Stimulated activated CD4-positive, alpha-beta T cell treated with anti-CD3 and anti-CD28 coated beads, Interleukin-1b, Interleukin-23, amount 100 ng/mL, for 48 hours (primary cell): ENCODE results near the gene EHF.
"Not testable (repeated sequence)": the region's sequence is repeated elsewhere in the genome, so short reads cannot be mapped to it uniquely, and the experiment has no call there.

Source experiments
- DNase-seq: peaks from one replicate; pipeline ENCODE4 v3.0.0-alpha.2; 2020

Gene EHF

DNA sequence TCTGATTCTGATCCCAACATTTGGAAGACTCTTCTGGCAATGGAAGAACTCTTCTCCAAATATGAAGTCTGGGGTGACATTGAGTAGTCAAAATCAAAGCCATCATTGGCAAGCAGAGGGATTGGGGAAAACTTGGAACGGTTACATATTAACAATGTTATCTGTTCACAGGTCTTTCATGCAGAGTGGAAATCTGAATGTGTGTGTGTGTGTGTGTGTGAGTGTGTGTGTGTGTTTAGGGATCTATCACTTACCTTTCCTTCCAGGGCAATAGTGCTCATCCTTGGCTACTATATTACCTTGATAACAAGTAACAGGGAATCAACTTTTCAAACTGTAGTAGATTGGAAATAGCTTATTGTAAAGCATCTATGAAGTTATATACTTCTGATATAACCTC is 55.3 kb downstream of the EHF start:
- no peak for DNase-seq

DNA sequence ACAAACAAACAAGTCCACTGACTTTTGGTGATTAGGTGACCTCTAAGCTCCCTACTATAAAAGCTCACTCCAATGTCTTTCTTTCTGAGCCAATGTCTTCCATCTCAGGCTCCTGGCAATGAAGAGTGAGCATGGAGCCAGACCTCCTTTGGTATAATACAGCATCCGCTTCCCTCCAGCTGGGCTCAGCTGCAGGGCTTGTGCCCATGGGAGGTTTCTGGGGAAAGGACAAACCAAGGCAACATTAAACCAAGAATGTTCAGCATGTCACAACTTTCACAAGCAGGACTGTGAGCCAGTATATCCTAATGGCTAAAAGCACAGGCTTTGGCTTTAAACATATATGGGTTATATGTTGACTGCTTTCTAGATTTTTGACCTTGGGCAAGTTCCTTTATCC is 58.8 kb downstream of the EHF start:
- no peak for DNase-seq

DNA sequence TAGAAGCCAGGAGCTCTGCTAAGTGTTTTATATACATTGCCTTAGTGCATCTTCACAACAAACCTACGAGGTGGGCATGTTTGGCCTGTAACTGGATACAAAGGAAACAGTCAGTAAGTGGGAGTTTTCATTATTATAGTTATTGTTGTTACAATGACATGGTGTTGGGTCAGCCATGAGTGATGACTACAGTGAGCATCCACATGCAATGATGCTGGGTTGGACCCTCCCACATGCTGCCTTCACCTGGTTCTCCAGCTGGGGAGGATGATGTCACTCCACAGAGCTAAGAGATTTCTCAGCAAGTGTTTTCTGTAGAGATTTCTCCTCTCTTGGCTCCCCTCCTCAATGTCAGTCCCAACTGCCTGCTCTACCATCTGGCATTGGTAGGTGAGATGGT is 59.3 kb downstream of the EHF start:
- DNase-seq: no peak

DNA sequence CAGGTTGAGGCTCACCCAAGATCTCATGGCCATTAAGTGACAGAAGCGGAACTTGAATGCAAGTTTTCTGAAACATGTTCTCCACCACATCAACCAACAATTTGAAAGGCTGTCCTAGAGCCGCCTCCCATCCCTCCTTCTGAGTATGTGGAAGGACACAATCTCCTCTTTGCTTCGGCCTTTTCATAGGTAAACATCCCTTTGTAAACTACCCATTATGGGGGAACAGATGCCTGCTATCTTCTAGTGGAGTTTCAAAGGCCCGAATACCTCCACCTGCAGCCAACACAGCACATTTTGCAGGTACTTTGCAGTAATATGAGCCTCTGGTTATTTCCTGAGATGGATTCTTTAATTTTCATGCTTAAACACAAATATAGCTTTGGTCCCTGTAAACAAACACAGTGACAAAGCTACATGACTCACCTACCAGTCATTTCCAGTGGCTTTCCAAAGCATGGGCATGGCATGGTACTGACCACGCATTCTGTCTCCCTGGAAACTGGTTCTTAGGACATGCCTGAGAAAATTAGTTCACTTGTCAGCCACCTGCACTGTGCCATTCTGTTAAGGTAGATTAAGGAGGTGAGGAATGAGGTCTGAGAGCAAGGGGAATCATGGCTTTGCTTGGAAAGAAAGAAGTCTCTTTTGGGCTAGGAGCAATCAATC is 60.2 kb downstream of the EHF start:
- no peak for DNase-seq

DNA sequence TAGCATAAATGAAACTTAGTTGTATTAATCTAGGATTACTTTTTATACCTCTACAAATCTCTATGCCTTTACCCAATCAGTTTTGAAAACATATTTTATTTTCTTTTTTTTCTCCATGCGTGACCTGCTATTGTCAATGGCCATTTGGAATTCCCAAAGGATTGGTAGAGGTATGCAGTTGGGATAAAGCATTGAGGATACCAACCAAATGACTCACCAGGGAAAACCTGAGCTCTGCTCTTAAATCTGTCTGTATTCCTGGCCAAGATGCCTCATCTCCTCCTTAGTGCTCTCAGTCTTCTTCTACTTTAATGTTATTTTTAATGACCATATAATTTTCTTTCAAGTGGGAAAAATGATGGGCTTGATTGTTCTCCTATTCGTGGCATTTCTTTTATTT is 61.9 kb downstream of the EHF start:
- no peak for DNase-seq

DNA sequence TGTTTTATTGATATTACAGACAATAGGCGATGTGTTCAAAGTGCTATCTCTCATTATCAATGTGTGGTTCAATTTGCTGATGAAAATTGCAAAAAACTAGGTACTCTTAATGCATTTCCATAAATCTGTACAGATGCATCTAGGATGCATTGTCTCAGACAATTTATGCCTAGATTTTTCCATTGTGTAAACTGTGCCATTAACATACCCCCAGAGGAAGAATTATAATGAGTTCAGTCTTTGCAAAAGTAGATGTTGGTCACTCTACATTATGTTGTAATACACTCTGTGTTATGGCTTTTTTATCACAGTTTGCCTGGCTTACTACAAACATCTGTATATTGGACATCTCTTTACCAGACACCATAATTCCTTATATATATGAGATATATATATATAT is 62.5 kb downstream of the EHF start:
- DNase-seq: no peak

DNA sequence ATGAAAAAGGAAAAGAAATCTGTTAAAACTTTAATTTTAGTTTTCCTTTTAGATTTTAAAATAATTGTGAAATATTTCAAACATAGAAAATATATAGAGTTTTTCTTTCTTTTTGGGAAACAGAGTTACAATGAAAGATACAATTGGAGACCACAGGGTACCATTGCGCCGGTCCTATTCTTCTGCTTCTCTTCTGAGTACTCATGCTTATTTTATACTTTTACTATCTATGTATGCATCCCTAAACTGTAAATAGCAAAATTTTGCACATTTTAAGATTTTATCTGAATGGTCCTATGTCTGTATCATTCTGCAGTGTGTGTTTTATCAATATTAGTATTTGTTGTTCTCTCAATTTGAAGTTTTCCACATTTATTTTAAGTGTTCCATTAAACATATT is 65.0 kb downstream of the EHF start:
- DNase-seq: no peak

DNA sequence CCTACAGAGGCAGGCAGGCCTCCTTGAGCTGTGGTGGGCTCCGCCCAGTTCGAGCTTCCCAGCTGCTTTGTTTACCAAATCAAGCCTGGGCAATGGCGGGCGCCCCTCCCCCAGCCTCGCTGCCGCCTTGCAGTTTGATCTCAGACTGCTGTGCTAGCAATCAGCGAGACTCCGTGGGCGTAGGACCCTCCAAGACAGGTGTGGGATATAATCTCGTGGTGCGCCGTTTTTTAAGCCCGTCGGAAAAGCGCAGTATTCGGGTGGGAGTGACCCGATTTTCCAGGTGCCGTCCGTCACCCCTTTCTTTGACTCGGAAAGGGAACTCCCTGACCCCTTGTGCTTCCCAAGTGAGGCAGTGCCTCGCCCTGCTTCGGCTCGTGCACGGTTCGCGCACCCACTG is 71.4 kb downstream of the EHF start:
- not testable (repeated sequence) for DNase-seq

DNA sequence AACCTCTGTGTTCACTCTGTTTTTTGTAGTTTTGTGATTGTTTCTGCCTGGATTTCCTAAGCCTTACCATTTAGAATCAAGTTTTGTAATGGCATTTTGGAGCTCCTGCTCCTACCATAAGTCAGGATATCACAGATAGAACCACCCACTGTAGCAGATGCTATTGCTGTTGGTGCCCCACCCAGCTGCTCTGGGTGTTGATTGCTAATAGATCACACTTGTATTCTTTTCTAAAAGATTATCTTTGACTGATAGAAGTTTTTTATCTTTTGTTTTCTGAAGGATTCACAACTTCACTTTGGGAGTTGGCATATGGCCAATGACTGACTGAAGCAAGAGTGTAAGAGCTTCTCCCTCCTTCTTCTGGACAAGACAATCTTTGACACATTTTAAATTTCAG is 76.0 kb downstream of the EHF start:
- DNase-seq: no peak

DNA sequence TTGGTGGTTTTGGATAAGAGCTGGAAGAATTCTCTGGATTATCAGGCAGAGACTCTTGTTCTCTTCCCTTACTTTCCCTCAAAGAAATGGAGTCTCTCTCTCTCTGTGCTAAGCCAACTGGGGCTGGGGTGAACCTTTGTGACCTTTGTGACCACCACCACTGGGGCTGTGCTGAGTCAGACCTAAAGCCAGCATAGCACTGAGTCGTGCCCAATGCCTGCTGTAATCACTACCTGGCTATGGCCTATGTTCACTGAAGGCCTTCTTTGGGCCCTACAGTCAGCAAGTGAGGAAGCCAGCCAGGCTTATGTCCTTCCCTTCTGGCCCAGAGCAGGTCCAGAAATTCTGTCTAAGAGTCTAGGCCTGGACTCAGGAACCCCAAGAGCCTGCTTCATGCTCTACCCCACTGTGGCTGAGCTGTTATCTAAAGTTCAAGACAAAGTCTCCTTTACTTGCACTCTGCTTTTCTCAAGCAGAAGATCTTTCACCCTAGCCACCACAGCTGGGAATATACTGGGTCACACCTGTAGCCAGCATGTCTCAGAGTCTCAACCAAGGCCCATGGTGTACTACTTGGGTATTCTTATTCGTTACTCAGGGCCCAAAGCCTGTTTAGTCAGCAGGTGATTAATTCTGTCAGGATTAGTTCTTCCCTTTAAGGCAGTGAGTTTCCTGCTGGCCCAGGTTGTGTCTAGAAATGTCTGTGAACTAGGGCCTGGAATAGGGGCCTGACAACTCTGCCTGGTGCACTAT is 86.0 kb downstream of the EHF start:
- no peak for DNase-seq

DNA sequence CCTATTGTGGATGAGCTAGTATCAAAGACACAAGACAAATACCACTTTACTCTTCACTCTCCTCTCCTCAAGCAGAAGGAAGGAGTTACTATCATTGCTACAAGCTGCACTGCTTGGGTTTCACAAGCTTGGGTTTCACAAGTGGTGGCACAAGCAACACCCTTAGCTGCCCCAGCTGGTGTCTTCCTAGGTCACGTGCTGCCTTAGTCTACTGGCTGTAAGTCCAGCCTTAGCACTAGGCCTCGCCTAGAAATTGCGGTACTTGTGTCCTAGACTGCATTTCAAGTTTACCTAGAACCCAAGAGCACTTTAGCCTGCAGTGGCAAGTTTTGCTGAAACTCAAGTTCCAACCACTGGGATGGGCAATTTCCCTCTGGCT is 86.6 kb downstream of the EHF start:
- no peak for DNase-seq
